Measurements from ENCODE around the gene TFDP1.
A peak's percentile ranks its signal among the peaks of the same experiment; 100 is the strongest.

Gene TFDP1

GRCh38 chr13:113598481-113598880 lies 13.9 kb downstream of the TFDP1 start:
- DNase-seq: no peak

DNA sequence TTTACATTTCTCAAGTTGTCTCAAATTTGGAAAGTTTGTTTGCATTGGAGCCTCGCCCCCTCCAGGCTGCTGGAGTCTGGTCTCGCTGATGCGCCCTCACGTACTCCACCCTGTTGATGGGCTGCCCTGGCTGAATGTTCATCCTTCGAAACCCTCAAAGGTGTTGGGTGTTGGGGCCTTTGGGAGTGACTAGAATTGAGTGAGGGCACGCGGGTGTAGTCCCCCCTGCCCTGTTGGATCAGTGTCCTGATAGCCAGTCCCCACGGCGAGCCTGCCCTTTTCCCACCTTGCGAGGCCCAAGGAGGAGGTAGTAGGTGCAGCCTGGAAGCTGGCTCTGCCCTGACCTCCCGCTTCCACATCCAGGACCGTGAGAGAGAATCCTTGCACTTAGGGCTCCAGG lies 14.8 kb downstream of the TFDP1 start:
- no peak for DNase-seq

GRCh38 chr13:113601166-113602070 lies 16.9 kb downstream of the TFDP1 start:
- no peak for DNase-seq

GRCh38 chr13:113602291-113602988 lies 17.9 kb downstream of the TFDP1 start:
- DNase-seq: no peak

DNA sequence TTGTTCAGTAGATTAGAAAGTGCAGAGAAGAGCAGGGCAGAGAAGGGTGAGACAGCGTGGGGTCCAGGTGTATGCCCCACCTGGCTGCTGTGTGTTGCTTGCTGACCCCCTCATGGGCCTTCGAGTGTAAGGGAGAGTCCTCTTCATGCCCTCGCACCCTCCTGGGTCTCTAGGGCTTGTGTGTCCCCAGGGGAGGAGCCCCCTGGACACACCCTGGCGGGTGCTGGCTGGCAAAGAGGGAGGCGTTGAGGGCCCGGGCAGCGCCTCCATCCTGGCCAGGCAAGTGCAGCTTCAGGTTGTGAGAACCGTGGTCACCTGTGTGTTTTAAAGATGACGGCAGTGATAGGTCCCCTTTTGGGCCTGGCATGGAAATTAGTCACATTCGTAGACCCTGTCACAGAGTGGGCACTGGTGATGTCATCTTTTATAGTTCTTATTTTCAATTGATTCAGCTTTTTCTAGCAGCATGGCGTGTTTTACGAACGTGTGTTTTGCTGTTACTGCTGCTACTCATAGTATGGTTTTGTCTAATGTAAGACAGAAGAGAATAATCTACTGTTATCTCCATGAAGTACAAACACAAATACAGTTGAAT lies 18.7 kb downstream of the TFDP1 start:
- DNase-seq: no peak

DNA sequence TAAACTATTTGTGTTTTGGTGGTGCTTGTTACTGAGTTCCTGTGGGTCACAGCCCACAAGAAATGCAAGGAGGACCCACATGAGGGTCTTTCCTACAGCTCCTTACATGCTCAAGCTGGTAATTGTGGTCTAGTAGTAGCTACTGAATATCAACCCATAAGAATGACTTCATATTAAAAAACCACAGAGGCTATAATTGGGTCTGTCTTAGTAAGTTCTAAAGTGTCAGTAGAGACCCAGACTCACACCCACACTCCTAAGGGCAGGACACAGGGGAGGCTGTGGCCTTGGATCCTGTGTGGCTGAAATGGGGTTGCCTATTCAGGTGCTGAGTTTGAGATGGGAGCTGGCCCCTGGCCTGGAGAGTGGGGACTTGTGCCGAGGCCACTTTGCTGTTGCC lies 19.6 kb downstream of the TFDP1 start:
- no peak for DNase-seq

GRCh38 chr13:113605461-113605860 lies 20.9 kb downstream of the TFDP1 start:
- no peak for DNase-seq

DNA sequence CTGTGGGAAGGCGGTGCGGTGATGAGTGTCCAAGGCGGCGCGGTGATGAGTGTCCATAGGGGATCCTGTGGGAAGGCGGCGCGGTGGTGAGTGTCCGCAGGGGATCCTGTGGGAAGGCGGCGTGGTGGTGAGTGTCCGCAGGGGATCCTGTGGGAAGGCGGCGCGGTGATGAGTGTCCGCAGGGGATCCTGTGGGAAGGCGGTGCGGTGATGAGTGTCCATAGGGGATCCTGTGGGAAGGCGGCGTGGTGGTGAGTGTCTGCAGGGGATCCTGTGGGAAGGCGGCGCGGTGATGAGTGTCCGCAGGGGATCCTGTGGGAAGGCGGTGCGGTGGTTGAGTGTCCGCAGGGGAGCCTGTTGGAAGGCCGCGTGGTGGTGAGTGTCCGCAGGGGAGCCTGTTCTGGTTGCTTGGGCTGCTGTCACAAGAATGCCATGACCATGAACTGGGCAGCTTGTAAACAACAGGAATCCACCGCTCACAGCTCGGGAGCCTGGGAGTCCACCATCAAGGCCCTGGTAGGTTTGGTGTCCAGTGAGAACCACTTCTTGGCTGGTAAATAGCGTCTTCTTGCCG lies 21.4 kb downstream of the TFDP1 start:
- no peak for DNase-seq

GRCh38 chr13:113607056-113607888 lies 22.7 kb downstream of the TFDP1 start:
- no peak for DNase-seq

- no peak for DNase-seq
Measured at GRCh38 chr13:113607889-113608635, 23.5 kb downstream of the TFDP1 start.

DNA sequence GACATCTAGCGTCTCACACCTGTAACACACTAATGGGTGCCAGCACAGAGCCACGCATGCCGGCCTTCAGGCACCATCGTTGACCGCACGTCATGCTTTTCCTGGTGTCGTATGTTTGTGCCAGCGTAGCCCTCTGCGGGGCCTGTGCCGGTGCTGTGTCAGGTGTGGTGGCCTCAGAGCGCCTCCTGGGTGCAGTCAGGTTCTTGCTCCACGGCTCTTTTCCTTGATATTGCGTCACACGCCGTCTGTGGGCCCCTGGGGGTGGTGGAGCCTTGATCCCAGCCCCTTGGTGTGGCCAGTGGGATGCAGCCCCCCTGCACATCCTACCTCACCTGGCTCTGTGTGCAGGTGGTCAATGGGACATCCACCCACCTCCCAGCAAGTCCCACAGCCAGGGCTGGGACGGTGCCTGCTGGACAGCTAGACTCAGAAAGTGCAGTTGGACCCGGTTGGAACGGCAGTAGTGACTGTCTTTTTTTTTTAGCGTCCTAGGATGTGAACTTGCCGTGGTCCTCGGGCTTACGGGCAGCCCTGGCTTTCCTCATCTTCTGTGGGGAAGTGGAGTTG lies 24.5 kb downstream of the TFDP1 start:
- no peak for DNase-seq

GRCh38 chr13:113609616-113610015 lies 25.1 kb downstream of the TFDP1 start:
- no peak for DNase-seq

- no peak for DNase-seq
Measured at GRCh38 chr13:113610266-113610665, 25.7 kb downstream of the TFDP1 start.

- no peak for DNase-seq
Measured at GRCh38 chr13:113611996-113612395, 27.4 kb downstream of the TFDP1 start.

GRCh38 chr13:113612607-113613006 lies 28.1 kb downstream of the TFDP1 start:
- DNase-seq: no peak

GRCh38 chr13:113613789-113614379 lies 29.3 kb downstream of the TFDP1 start:
- DNase-seq: no peak

- no peak for DNase-seq
Measured at GRCh38 chr13:113616281-113616906, 31.8 kb downstream of the TFDP1 start.

- DNase-seq: peak in 1 of 2 experiments; percentile 21
Measured at GRCh38 chr13:113616991-113617749, 32.6 kb downstream of the TFDP1 start.

DNA sequence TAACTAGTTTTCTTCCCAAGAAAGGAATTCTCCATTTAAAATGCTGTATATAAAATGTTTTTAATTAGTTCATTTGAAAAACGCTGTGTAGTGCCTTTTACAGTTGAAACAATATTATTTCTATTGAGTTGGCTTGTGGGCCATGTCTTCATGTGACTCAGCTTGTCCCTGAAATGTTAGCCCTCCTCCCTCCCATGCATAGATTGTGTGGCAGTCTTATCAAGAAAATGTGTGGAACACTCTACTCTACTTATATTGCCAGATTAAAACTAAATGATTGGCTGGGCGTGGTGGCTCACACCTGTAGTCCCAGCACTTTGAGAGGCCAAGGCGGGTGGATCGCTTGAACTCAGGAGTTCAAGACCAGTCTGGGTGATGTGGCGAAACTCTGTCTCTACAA lies 33.4 kb downstream of the TFDP1 start:
- no peak for DNase-seq

DNA sequence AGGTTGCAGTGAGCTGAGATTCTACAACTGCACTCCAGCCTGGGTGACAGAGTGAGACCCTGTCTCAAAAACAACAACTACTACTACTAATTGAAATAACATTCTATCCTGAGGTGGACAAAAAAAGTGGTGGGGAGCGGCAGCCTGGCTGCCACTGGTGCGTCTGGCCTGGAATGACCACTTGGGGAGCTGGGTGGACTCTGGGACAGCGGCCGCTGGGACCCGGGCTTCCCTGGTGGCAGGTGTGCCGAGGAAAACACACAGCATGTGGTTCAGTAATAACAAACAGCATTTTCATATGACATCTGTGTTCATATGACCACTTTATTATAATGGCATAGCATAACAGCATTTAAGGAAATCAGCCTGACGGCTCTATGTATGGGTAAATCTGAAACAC lies 33.9 kb downstream of the TFDP1 start:
- peak in 1 of 2 experiments; percentile 33 for DNase-seq

Measured in NCI-H526 (cell line).